ENCODE measurements around the gene RGS12.

DNA sequence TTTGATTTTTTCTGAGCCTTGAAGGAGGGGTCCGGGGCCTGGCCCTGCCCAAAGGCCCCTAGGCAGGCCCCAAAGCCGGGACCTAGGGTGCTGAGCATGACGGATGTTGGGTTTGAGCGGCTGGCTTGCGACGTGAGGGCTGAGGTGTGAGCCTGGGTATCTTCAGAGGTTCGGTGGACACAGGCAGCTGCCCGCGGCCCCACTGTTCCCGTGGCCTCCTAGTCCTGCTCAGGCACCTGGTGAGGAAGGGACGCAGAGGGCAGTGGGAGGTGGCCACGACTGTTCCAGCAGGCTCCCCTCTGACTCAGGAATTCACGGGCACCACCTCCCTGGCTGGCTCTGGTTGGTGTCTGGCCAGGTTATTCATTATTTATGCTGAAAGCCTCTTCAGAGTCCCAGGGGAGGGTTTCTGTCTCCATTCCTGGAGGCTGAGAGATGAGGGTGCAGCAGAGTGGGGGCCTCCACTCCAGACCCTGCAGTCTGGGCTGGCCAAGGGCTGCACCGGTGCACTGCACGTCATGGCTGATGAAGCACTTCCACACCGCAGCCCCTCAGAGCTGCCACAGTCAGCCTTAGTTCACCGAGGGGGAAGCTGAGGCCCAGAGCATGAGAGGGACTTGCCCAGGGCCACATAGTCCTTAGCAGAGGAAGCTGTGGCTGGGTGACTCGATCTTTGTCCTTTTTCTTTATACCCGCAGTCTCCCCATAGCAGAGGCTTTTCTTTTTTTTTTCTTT, 41.7 kb upstream of the RGS12 start:
- TF ChIP-seq, protein P1, sequence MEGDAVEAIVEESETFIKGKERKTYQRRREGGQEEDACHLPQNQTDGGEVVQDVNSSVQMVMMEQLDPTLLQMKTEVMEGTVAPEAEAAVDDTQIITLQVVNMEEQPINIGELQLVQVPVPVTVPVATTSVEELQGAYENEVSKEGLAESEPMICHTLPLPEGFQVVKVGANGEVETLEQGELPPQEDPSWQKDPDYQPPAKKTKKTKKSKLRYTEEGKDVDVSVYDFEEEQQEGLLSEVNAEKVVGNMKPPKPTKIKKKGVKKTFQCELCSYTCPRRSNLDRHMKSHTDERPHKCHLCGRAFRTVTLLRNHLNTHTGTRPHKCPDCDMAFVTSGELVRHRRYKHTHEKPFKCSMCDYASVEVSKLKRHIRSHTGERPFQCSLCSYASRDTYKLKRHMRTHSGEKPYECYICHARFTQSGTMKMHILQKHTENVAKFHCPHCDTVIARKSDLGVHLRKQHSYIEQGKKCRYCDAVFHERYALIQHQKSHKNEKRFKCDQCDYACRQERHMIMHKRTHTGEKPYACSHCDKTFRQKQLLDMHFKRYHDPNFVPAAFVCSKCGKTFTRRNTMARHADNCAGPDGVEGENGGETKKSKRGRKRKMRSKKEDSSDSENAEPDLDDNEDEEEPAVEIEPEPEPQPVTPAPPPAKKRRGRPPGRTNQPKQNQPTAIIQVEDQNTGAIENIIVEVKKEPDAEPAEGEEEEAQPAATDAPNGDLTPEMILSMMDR (IDR thresholded peaks at IDR 0.05; ENCODE audit: insufficient read depth, low read length, poor library complexity, severe bottlenecking) = no peak
- no peak for TF ChIP-seq EZH2phosphoT487 (conservative IDR thresholded peaks at IDR 0.05; ENCODE audit: low read length)
